Epithelial cell of esophagus (primary cell): ENCODE data around the gene SQSTM1.

Source experiments
- DNase-seq: peaks from one replicate; pipeline ENCODE4 v3.0.0; 2010; ENCODE audit warnings: low read depth
- H3K4me3 ChIP-seq: 2 replicates; pipeline ENCODE4 v1.5.1; 2011; ENCODE audit warnings: mild to moderate bottlenecking, low read length, control low read depth
- TF ChIP-seq, protein P1 (sequence below): IDR thresholded peaks from 2 replicates; pipeline ENCODE4 v1.5.1; 2011; ENCODE audit warnings: low read depth, mild to moderate bottlenecking, low read length, control low read depth, inconsistent platforms; ENCODE audit not compliant: insufficient read depth; ENCODE audit errors: missing control alignments

Gene SQSTM1

DNA sequence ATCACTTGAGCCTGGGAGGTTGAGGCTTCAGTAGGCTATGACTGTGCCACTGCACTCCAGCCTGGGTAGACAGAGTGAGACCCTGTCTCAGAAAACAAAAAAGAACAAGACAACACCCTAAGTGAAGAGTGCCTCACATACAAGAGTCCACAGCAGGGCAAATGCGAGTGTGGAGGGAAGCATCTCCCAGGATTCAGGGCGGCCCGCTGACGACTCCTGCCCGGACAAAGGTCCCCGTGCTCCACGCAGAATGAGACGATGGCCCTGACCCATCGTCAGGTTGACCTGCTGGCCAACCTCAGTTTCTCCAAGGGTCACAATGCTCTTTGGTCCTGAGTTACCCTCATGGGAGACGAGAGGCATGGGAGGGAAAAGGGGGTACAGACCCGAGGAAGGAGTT lies 19.6 kb downstream of the SQSTM1 start:
- DNase-seq, result no peak
- TF ChIP-seq, protein P1, sequence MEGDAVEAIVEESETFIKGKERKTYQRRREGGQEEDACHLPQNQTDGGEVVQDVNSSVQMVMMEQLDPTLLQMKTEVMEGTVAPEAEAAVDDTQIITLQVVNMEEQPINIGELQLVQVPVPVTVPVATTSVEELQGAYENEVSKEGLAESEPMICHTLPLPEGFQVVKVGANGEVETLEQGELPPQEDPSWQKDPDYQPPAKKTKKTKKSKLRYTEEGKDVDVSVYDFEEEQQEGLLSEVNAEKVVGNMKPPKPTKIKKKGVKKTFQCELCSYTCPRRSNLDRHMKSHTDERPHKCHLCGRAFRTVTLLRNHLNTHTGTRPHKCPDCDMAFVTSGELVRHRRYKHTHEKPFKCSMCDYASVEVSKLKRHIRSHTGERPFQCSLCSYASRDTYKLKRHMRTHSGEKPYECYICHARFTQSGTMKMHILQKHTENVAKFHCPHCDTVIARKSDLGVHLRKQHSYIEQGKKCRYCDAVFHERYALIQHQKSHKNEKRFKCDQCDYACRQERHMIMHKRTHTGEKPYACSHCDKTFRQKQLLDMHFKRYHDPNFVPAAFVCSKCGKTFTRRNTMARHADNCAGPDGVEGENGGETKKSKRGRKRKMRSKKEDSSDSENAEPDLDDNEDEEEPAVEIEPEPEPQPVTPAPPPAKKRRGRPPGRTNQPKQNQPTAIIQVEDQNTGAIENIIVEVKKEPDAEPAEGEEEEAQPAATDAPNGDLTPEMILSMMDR, result no peak
- H3K4me3 ChIP-seq, result no peak overlapping the region

DNA sequence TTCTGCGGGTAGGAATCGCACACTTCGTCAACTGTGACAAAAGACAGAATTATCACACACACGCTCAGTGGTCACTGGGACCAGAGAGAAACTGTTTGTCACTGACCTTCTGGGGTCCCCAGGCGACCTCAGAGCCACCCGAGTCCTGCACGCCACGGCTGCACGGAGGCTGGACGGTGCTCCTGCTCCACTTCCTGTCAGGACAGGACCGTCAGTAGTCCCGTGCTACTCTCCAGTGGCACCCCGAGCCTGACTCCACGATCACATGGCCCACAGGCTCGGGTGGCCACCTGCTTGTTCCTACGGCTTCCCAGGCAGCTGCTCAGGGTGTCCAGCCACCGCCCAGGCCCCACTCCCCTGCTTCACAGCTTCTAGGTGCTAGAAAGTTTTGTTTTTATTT lies 20.1 kb downstream of the SQSTM1 start:
- TF ChIP-seq, protein P1, result no peak
- no peak overlapping the region for H3K4me3 ChIP-seq
- DNase-seq, result no peak

DNA sequence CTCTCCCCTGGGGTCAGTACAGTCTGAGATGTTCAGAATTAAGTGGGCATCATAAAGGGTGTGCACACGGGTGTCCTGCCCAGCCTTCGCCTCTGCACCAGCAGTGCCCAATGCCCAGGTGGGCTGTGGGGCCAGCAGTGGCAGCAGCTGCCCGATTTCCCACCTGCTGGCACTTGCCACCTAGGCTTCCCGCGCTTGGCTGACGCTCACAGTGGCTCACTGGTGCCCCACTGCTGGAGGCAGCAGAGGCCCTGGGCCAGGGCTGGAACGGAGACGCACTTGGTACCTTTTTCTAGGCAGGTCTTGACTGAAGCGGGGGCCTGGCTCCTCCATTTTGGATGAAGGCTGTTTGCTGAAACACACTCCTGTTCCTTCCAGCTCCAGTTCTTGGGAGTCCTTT lies 20.9 kb downstream of the SQSTM1 start:
- TF ChIP-seq, protein P1, result no peak
- no peak for DNase-seq

DNA sequence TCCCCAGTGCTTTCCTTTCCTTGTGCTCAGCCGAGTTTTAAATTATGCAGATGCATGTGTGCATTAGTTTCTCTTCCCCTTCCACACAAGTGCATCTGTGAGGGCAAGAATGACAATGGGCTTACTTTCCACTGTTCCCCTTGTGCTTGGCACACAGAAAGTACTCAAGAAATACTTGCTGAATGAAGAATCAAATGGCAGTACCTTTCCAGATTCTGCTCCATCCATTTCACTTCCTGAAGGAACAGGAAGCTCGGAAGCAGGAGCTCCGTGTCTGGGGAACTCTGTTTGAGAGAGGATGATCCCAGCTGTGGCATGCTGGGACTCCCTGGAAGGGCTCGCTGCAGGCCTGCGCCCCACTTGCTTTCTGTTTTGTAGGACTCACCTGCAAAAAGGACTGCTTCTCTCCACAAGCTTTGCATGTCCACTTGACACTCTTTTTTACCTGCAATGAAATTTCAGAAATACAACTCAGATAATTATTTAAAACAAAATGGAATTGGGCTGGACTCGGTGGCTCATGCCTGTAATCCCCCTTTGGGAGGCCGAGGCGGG lies 32.4 kb downstream of the SQSTM1 start:
- DNase-seq, result no peak
- TF ChIP-seq, protein P1, result no peak
- H3K4me3 ChIP-seq, result no peak overlapping the region

More for the DNA sequence above, 20.9 kb downstream of the SQSTM1 start:
- H3K4me3 ChIP-seq, result no peak overlapping the region

DNA sequence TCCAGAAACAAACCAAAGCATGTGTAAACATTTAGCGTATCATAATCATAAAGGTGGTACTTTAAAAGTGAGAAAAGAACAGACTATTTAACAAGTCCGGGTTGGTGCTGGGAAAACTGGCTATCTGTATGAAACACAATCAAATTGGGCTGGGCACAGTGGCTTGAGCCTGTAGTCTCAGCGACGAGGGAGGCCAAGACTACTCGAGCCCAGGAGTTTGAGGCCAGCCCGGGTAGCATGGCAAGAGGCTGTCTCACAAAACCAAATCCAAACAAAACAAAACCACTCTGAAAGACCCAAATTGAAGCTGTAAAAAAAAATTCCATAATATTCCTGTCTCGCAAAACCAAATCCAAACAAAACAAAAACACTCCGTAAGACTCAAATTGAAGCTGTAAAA lies 33.7 kb downstream of the SQSTM1 start:
- TF ChIP-seq, protein P1, result no peak

DNA sequence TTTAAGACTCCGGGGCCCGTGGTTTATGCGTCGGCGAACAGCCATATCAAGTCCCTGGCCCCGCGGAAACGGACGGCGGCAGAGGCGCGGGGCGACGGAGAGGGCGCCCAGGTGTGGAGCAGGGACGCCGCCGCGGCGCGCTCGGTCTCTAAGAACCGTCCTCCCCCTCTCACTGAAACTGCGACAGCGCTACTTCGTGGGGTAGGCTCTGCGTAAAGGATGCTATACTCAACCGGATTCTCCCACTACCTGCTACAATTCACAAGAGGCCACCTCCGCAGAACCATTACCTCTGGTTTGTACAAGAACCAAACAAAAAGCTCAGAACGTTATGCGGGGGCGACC lies 37.5 kb downstream of the SQSTM1 start:
- TF ChIP-seq, protein P1, result no peak
- H3K4me3 ChIP-seq, result peak overlapping the region; percentile 94
- peak; percentile 52 for DNase-seq

More for the DNA sequence above, 33.7 kb downstream of the SQSTM1 start:
- DNase-seq, result no peak
- no peak overlapping the region for H3K4me3 ChIP-seq

DNA sequence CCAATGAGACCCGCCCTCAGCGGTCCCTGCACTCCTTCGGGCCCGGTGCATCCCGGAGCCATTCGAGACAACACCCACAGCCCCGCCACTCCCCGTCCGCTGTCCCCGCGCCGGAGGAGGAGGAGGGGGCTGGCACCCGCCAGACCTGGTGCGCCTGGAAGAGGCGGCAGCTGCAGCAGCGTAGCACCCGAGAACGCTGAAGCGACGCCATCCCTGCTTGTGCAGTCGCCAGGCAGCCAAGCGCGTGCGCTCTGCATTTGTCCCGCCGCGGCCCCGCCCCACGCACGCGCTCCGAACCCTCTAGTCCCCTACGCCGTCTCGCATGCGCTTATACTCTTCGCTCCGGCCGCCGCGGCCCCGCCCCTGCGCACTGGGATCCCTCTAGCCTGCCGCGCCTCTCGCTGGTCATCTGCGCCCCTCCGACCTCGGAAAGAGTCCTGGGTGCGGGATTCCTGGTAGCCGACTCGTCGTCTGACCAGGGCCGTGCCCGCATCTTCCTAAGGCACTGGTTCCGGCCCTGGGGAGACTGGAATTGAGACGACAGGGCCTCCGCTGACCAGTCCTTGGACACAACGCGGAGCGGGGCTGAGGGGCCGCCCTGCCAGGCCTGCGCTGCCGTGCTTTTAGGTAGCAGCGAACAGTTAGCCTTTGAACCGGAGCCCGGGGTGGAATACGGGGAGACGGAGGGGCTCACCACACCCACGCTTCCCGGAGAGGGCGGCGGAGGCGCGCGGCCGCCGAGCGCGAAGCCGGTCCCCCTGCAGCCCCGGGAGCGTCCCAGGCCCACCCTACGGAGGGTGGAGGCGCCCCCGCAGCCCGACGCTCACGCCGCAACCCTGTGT lies 38.1 kb downstream of the SQSTM1 start, which contains the start of gene MRNIP:
Gene MRNIP, minus strand, starts transcription at position 232 of the 842 bp plus-strand sequence. Its CDS starts 21 bp downstream, at position 211.
- peak within 1 kb of the TSS; percentile 94 for H3K4me3 ChIP-seq
- TF ChIP-seq, protein P1, result no peak
- peak; percentile 97 for DNase-seq
